Nucleus accumbens (tissue), 56 donors: ENCODE measurements around the gene SLC15A4.
"Not testable (repeated sequence)": the region's sequence is repeated elsewhere in the genome, so short reads cannot be mapped to it uniquely, and the experiment has no call there.

ENCODE experiments used
- DNase-seq, 56 donors: peaks; one replicate each; lab custom pipeline; 2025; lab: John Stamatoyannopoulos, UW

SLC15A4 gene

GRCh38 chr12:128823916-128824839 lies at the start of gene SLC15A4:
TSS of gene SLC15A4 (minus strand) at chr12:128823958. CDS start at chr12:128823943, 15 bp downstream.
- DNase-seq, result peak; percentile 47 to 99 (median 90)

- DNase-seq, result peak in 1 of 56 donors; percentile 13
These were observed 48.5 kb upstream of the SLC15A4 start for GRCh38 chr12:128872303-128872702.

- DNase-seq, result no peak
These were observed 47.7 kb upstream of the SLC15A4 start for GRCh38 chr12:128871516-128871892.

- DNase-seq, result no peak
These were observed 43.7 kb upstream of the SLC15A4 start for GRCh38 chr12:128867466-128867865.

GRCh38 chr12:128864516-128865186 lies 40.9 kb upstream of the SLC15A4 start:
- DNase-seq, result peak in 36 of 56 donors; percentile 15 to 75 (median 42)

GRCh38 chr12:128863957-128864356 lies 40.2 kb upstream of the SLC15A4 start:
- DNase-seq, result peak in 4 of 56 donors; percentile 27 to 45 (median 30)

GRCh38 chr12:128861226-128862016 lies 37.7 kb upstream of the SLC15A4 start:
- DNase-seq, result no peak

GRCh38 chr12:128859311-128859710 lies 35.6 kb upstream of the SLC15A4 start:
- DNase-seq, result no peak

- DNase-seq, result no peak
These were observed 33.5 kb upstream of the SLC15A4 start for GRCh38 chr12:128857133-128857763.

- no peak for DNase-seq
These were observed 33.0 kb upstream of the SLC15A4 start for GRCh38 chr12:128856791-128857078.

- no peak for DNase-seq
These were observed 32.5 kb upstream of the SLC15A4 start for GRCh38 chr12:128856035-128856790.

GRCh38 chr12:128853600-128854197 lies 29.9 kb upstream of the SLC15A4 start:
- peak in 7 of 56 donors; percentile 10 to 46 (median 27) for DNase-seq

- peak in 1 of 56 donors; percentile 7 for DNase-seq
These were observed 29.3 kb upstream of the SLC15A4 start, which contains the start of gene GLT1D1 for GRCh38 chr12:128852885-128853599. TSS of gene GLT1D1 (plus strand) at chr12:128853478. CDS start at chr12:128853582, 104 bp downstream.

GRCh38 chr12:128852026-128852698 lies 28.4 kb upstream of the SLC15A4 start:
- DNase-seq, result no peak

GRCh38 chr12:128851429-128851828 lies 27.7 kb upstream of the SLC15A4 start:
- DNase-seq, result not testable (repeated sequence)

GRCh38 chr12:128850400-128850799 lies 26.6 kb upstream of the SLC15A4 start:
- no peak for DNase-seq

- not testable (repeated sequence) for DNase-seq
These were observed 26.0 kb upstream of the SLC15A4 start for GRCh38 chr12:128849806-128850205.

GRCh38 chr12:128848371-128848770 lies 24.6 kb upstream of the SLC15A4 start:
- DNase-seq, result no peak
